GM23338 (cell line): ENCODE data around the gene PTGR2. TPM values are rescaled to one million over a fixed set of nuclear protein-coding genes. Genes with fewer than 3 reads are reported as not detected.
A peak's percentile ranks its signal among the peaks of the same experiment; 100 is the strongest.

Experiments used
- ATAC-seq: fragments of 200-7000 bp; cut with Tn5 transposase; 3 replicates; pipeline ENCODE4 v1.9.1; 2020
- DNase-seq: peaks from one replicate; pipeline ENCODE4 v3.0.0-alpha.2; 2015; ENCODE audit warnings: low spot score
- H2AFZ ChIP-seq: fragments of 200-600 bp; sonication (generic); 2 replicates; pipeline ENCODE4 v1.8.0; 2016; ENCODE audit warnings: antibody characterized with exemption, mild to moderate bottlenecking, moderate library complexity
- H3F3A ChIP-seq: fragments of 200-600 bp; sonication (generic); replicated peaks from 2 replicates; pipeline ENCODE4 v1.8.0; 2017; ENCODE audit warnings: antibody characterized with exemption, mixed run types, low read depth
- H3K27ac ChIP-seq: fragments of 200-600 bp; sonication (generic); 2 replicates; pipeline ENCODE4 v1.6.1; 2016; ENCODE audit warnings: low read depth
- H3K27me3 ChIP-seq: fragments of 200-600 bp; sonication (generic); 2 replicates; pipeline ENCODE4 v1.8.0; 2016; ENCODE audit warnings: mild to moderate bottlenecking, mixed run types, moderate library complexity; ENCODE audit not compliant: insufficient read depth
- H3K36me3 ChIP-seq: fragments of 200-600 bp; sonication (generic); 2 replicates; pipeline ENCODE4 v1.8.0; 2016; ENCODE audit warnings: mild to moderate bottlenecking; ENCODE audit not compliant: insufficient read depth
- H3K4me1 ChIP-seq: fragments of 200-600 bp; sonication (generic); 2 replicates; pipeline ENCODE4 v1.8.0; 2016; ENCODE audit warnings: mild to moderate bottlenecking, moderate library complexity; ENCODE audit not compliant: insufficient read depth
- H3K4me2 ChIP-seq: fragments of 200-600 bp; sonication (generic); 2 replicates; pipeline ENCODE4 v1.7.1; 2017; ENCODE audit warnings: mixed run types
- H3K4me3 ChIP-seq: fragments of 200-600 bp; sonication (generic); 2 replicates; pipeline ENCODE4 v1.6.1; 2016; ENCODE audit warnings: mixed run types
- H3K79me2 ChIP-seq: fragments of 200-600 bp; sonication (generic); replicated peaks from 2 replicates; pipeline ENCODE4 v1.8.0; 2017; ENCODE audit warnings: mild to moderate bottlenecking; ENCODE audit not compliant: insufficient read depth
- H3K9me2 ChIP-seq: fragments of 200-600 bp; sonication (generic); 2 replicates; pipeline ENCODE4 v1.8.0; 2017; ENCODE audit not compliant: insufficient read depth
- H4K20me1 ChIP-seq: fragments of 200-600 bp; sonication (generic); replicated peaks from 2 replicates; pipeline ENCODE4 v1.8.0; 2017; ENCODE audit warnings: mild to moderate bottlenecking; ENCODE audit not compliant: insufficient read depth
- H3K27ac Mint-ChIP-seq: 2 replicates; pipeline ENCODE4 v1.8.0; 2020; ENCODE audit warnings: inconsistent platforms, mild to moderate bottlenecking, moderate library complexity, mixed read lengths
- H3K27me3 Mint-ChIP-seq: 3 replicates; pipeline ENCODE4 v1.8.0; 2022; ENCODE audit warnings: low read depth, mild to moderate bottlenecking, moderate library complexity, mixed read lengths, inconsistent platforms; ENCODE audit not compliant: insufficient read depth, poor library complexity
- H3K36me3 Mint-ChIP-seq: 3 replicates; pipeline ENCODE4 v1.8.0; 2021; ENCODE audit warnings: low read depth, mild to moderate bottlenecking, inconsistent platforms, moderate library complexity, mixed read lengths
- H3K4me1 Mint-ChIP-seq: 3 replicates; pipeline ENCODE4 v1.8.0; 2020; ENCODE audit warnings: mild to moderate bottlenecking, inconsistent platforms, mixed read lengths
- H3K4me3 Mint-ChIP-seq: 3 replicates; pipeline ENCODE4 v1.8.0; 2021; ENCODE audit warnings: moderate library complexity, mild to moderate bottlenecking, inconsistent platforms, mixed read lengths
- H3K9me3 Mint-ChIP-seq: 3 replicates; pipeline ENCODE4 v1.8.0; 2020; ENCODE audit warnings: moderate library complexity, mild to moderate bottlenecking, inconsistent platforms, mixed read lengths
- CREB1 ChIP-seq: fragments of 250-450 bp; sonication (Bioruptor Pico); IDR thresholded peaks from 2 replicates; pipeline ENCODE4 v1.5.0; 2020; ENCODE audit warnings: low read depth, mild to moderate bottlenecking, moderate library complexity
- ETS1 ChIP-seq: IDR thresholded peaks from 2 replicates; pipeline ENCODE4 v1.6.1; 2016; ENCODE audit warnings: antibody characterized with exemption
- EZH2 ChIP-seq: fragments of 200-600 bp; sonication (generic); IDR thresholded peaks from one replicate; pipeline ENCODE4 v1.8.0; 2017; ENCODE audit warnings: antibody characterized with exemption, mild to moderate bottlenecking, low read depth; ENCODE audit not compliant: unreplicated experiment
- EZH2phosphoT487 ChIP-seq: fragments of 200-600 bp; sonication (generic); IDR thresholded peaks from one replicate; pipeline ENCODE4 v1.8.1; 2018; ENCODE audit warnings: antibody characterized with exemption; ENCODE audit not compliant: unreplicated experiment
- JUNB ChIP-seq: IDR thresholded peaks from one replicate; pipeline ENCODE4 v1.6.1; 2016; ENCODE audit warnings: antibody characterized with exemption; ENCODE audit not compliant: unreplicated experiment
- POLR2AphosphoS5 ChIP-seq: IDR thresholded peaks from 2 replicates; pipeline ENCODE4 v1.6.1; 2016; ENCODE audit warnings: antibody characterized with exemption, low read depth
- REST ChIP-seq: IDR thresholded peaks from one replicate; pipeline ENCODE4 v1.6.1; 2018; ENCODE audit warnings: antibody characterized with exemption; ENCODE audit not compliant: unreplicated experiment
- ZNF114 ChIP-seq: fragments of 250-450 bp; sonication (Bioruptor Pico); IDR thresholded peaks from 2 replicates; pipeline ENCODE4 v1.5.0; 2020; ENCODE audit warnings: mild to moderate bottlenecking, moderate library complexity
- ZNF331 ChIP-seq: fragments of 250-450 bp; sonication (Bioruptor Pico); IDR thresholded peaks from 2 replicates; pipeline ENCODE4 v1.5.0; 2020; ENCODE audit warnings: low read depth, mild to moderate bottlenecking, moderate library complexity
- ZNF462 ChIP-seq: fragments of 250-450 bp; sonication (Bioruptor Pico); IDR thresholded peaks from 2 replicates; pipeline ENCODE4 v1.5.0; 2020; ENCODE audit warnings: mild to moderate bottlenecking, moderate library complexity
- polyA plus RNA-seq: library from polyadenylated mRNA; unstranded; fragments of >200 nt; fragmentation: Nextera tagmentation; extraction: Ambion mirVana; gene quantifications from 2 replicates; pipeline ENCODE4 v1.2.1, GENCODE V29; 2016
- total RNA-seq: library from RNA; depleted of rRNA; stranded (reverse); fragments of >200 nt; shearing (Covaris generic); gene quantifications from 2 replicates; pipeline ENCODE4 v1.2.3, GENCODE V29; 2014

Gene PTGR2
- total and polyA plus RNA-seq, 2 experiments from 2014 or later: 20.0 to 25.4 TPM

DNA sequence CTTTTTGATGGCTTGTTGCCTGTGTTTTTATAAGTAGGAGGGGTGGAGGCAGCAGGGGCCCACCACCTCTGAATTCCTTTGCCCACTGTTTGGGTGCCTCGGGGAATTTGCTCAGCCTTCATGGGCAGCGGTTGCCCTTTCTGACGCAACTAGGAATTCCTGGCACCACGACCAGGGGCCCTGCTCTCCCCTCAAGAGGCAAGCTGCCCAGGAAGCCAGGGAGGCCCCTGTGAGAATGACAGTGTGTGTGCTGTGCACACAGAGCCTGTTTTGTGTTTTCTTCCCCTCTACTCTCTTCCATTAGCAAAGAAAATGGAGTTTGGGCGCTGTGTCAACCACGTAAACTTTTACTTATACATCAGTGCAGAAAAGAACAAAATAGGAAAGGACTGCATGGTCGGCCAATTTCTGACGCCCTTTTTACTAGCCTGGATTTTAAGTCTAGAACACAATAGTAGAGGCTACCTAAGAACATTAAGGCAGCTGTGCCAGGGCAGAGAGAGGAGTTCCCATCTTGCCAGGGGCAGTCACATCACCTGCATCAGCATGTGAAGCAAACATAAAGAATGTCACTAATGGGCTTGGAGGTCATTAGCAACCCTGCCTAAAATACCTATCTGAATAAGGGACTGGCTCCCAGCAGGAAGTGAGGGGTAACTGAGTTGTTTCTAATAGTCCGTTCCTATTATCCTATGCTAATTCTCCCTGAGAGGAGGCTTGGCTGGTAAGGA lies 17.9 kb upstream of the PTGR2 start:
- no peaks in the 10 kb centered on the region for H3K9me3 Mint-ChIP-seq
- H3K4me3 Mint-ChIP-seq: peak overlapping the region; percentile 29; the same call in 1 of the 3 replicates
- 0 out of 2 replicates have a peak overlapping the region, but pooled peaks have one; percentile 0 for H2AFZ ChIP-seq
- H3K27ac Mint-ChIP-seq: no peak overlapping the region
- no peaks in the 10 kb centered on the region for H3K9me2 ChIP-seq
- ATAC-seq (peak; percentile 70), DNase-seq (peak; percentile 74)
- H3K36me3 ChIP-seq: no peaks in the 10 kb centered on the region
- H3K27ac ChIP-seq: no peak overlapping the region
- no peaks in the 10 kb centered on the region for H3K79me2 ChIP-seq
- no peak overlapping the region for H3K4me3 ChIP-seq
- no peaks in the 10 kb centered on the region for H3K36me3 Mint-ChIP-seq
- peaks cover 12% of the 10 kb centered on the region for H3K4me1 ChIP-seq
- H4K20me1 ChIP-seq: no peaks in the 10 kb centered on the region
- no peak for TF ChIP-seq ZNF114 (CRISPR knock-in tag)
- TF ChIP-seq ZNF462 (CRISPR knock-in tag): no peak
- no peak for TF ChIP-seq JUNB
- no peak for TF ChIP-seq REST
- TF ChIP-seq EZH2: no peak
- TF ChIP-seq EZH2phosphoT487: no peak
- no peak for TF ChIP-seq POLR2AphosphoS5
- no peak for TF ChIP-seq ZNF331
- TF ChIP-seq ETS1: no peak
- TF ChIP-seq CREB1 (CRISPR knock-in tag): no peak
- H3K27me3 Mint-ChIP-seq: peaks cover 5% of the 10 kb centered on the region
- no peaks in the 10 kb centered on the region for H3F3A ChIP-seq
- peak overlapping the region; percentile 41 for H3K4me2 ChIP-seq
- H3K27me3 ChIP-seq: no peaks in the 10 kb centered on the region
- H3K4me1 Mint-ChIP-seq: peaks cover 30% of the 10 kb centered on the region
